Gastroesophageal sphincter (tissue), 4 donors: Measurements from ENCODE around the gene MAML2. TPM values are rescaled to one million over a fixed set of nuclear protein-coding genes. Genes with fewer than 3 reads are reported as not detected.

Experiments
- ATAC-seq: fragments of 150-250 bp; one replicate; pipeline ENCODE4 v1.9.1; 2016; ENCODE audit warnings: mild to moderate bottlenecking, moderate library complexity
- H3K27ac ChIP-seq, 4 donors: fragments of 200-600 bp; sonication (generic) in 3 of 4; 1 replicate in 3 of 4; 2 replicates in 1 of 4; pipeline ENCODE4 v1.5.1; 2016 to 2019
- H3K27me3 ChIP-seq: fragments of 200-600 bp; sonication (generic); one replicate; pipeline ENCODE4 v1.5.1; 2019
- H3K36me3 ChIP-seq, 2 donors: fragments of 200-600 bp; sonication (generic); one replicate each; pipeline ENCODE4 v1.5.1; 2019; ENCODE audit warnings: control low read depth in 1 of 2
- H3K4me1 ChIP-seq, 3 donors: fragments of 200-600 bp; sonication (generic); 1 replicate in 2 of 3; 2 replicates in 1 of 3; pipeline ENCODE4 v1.5.1; 2016 to 2019; ENCODE audit warnings: control low read depth in 2 of 3
- H3K4me3 ChIP-seq, 2 donors: fragments of 200-600 bp; sonication (generic); one replicate each; pipeline ENCODE4 v1.5.1; 2019; ENCODE audit warnings: mild to moderate bottlenecking in 1 of 2, moderate library complexity in 1 of 2
- H3K9me3 ChIP-seq, 3 donors: fragments of 200-600 bp; sonication (generic); one replicate each; pipeline ENCODE4 v1.5.1; 2017 to 2019; ENCODE audit warnings: control low read depth in 2 of 3
- EP300 ChIP-seq: sonication (generic); formaldehyde crosslinking; IDR thresholded peaks from one replicate; pipeline ENCODE4 v1.6.1; 2017; ENCODE audit warnings: antibody characterized with exemption, mild to moderate bottlenecking
- POLR2A ChIP-seq, 2 donors: fragments of 450-650 bp; IDR thresholded peaks; one replicate each; pipeline ENCODE4 v1.6.1; 2017; ENCODE audit warnings: antibody characterized with exemption in 2 of 2, mild to moderate bottlenecking in 2 of 2, moderate library complexity in 1 of 2
- POLR2AphosphoS5 ChIP-seq: sonication (generic); formaldehyde crosslinking; IDR thresholded peaks from one replicate; pipeline ENCODE4 v1.6.1; 2017; ENCODE audit warnings: antibody characterized with exemption
- WGBS, 2 donors: methylation state at CpG; one replicate each; pipeline ENCODE4 v1.1.5; 2018; ENCODE audit warnings: low coverage in 1 of 2; 5-methylcytosine and 5-hydroxymethylcytosine counted together
- total RNA-seq, 4 donors: library from RNA; depleted of rRNA; stranded (reverse); fragments of >200 nt; gene quantifications; one replicate each; pipeline ENCODE4 v1.1.0, GENCODE V29; 2016
- TF ChIP-seq, protein P1 (sequence below), 4 experiments: fragments of 200-600 bp in 2 of 4; fragments of 450-650 bp in 2 of 4; sonication (generic) in 1 of 4; IDR thresholded peaks; one replicate each; pipeline ENCODE4 v1.5.1; 2017 to 2019; ENCODE audit warnings: antibody characterized with exemption in 4 of 4, mild to moderate bottlenecking in 2 of 4, moderate library complexity in 2 of 4

The MAML2 gene
- total RNA-seq, 4 donors from 2014 or later = 15.8 to 31.8 (median 23.7) TPM

DNA sequence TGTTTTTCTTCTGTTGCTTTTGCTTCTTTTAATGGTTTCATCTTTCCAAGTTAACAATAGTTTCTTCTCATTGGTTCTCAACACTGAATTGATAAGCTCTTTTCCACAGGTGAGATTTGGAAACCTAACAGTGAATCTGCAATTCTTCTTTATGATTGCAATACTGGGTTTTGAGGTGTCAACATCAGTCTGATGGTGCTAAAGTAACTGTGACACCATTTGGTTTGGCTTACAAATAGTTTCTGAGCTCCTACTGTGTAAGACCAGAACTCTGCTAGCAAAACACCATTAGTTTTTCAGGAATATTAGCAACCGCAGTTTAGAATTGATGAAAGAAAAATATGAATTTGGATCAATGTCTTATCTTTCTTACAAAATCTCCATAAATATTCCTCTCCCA, 58.6 kb downstream of the MAML2 start:
- 94 to 100% methylated on average over 1 of the region's 1 CpG for WGBS, 2 donors

DNA sequence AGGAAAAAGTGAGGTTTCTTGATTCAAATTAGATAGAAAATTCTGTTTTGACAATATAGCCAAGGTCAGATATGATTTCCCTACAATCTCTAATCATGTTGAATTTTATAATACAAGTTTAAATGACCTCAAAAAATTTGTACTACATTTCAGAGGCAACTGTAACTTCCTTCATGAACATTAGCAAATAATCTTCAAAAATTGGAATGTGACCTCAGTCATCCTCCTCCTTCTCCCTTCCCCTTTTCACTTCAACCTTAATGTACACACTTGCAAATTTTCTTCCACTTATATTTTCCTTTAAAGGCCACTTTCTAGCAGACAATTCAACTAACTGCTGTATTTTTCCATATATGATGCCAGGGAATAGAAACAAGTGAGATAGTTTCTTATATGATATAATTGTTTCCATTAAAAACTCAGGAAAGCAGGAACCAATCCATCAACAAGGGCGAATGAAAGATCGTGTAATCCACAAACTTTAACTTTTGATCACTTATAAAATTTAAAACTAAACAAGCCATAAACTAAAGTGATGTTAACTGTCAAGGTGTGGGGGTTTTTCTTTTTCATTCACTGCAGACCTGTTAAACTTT, 60.3 kb downstream of the MAML2 start:
- TF ChIP-seq, protein P1, sequence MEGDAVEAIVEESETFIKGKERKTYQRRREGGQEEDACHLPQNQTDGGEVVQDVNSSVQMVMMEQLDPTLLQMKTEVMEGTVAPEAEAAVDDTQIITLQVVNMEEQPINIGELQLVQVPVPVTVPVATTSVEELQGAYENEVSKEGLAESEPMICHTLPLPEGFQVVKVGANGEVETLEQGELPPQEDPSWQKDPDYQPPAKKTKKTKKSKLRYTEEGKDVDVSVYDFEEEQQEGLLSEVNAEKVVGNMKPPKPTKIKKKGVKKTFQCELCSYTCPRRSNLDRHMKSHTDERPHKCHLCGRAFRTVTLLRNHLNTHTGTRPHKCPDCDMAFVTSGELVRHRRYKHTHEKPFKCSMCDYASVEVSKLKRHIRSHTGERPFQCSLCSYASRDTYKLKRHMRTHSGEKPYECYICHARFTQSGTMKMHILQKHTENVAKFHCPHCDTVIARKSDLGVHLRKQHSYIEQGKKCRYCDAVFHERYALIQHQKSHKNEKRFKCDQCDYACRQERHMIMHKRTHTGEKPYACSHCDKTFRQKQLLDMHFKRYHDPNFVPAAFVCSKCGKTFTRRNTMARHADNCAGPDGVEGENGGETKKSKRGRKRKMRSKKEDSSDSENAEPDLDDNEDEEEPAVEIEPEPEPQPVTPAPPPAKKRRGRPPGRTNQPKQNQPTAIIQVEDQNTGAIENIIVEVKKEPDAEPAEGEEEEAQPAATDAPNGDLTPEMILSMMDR (IDR thresholded peaks at IDR 0.05) = no peak
- TF ChIP-seq POLR2A (IDR thresholded peaks at IDR 0.05) (no peak), POLR2AphosphoS5 (no peak)
- H3K4me1 ChIP-seq = peaks cover 6 to 34% (median 11%) of the 10 kb centered on the region in 3 donors
- no peak for ATAC-seq
- H3K27ac ChIP-seq = no peak overlapping the region
- 36 to 42% methylated on average over 2 of the region's 2 CpGs for WGBS, 2 donors
- H3K36me3 ChIP-seq = no peaks in the 10 kb centered on the region
- no peaks in the 10 kb centered on the region for H3K9me3 ChIP-seq
- H3K27me3 ChIP-seq = no peaks in the 10 kb centered on the region
- H3K4me3 ChIP-seq = no peak overlapping the region

More for the DNA sequence above, 58.6 kb downstream of the MAML2 start:
- TF ChIP-seq EP300 (no peak), POLR2AphosphoS5 (no peak), POLR2A (IDR thresholded peaks at IDR 0.05) (no peak)
- TF ChIP-seq, protein P1 (IDR thresholded peaks at IDR 0.05) = no peak
- H3K27ac ChIP-seq = no peak overlapping the region
- ATAC-seq = no peak
- H3K36me3 ChIP-seq = no peaks in the 10 kb centered on the region
- H3K27me3 ChIP-seq = no peaks in the 10 kb centered on the region
- peaks cover 3 to 18% (median 4%) of the 10 kb centered on the region in 3 donors for H3K4me1 ChIP-seq
- H3K9me3 ChIP-seq = no peaks in the 10 kb centered on the region
- H3K4me3 ChIP-seq = no peak overlapping the region

DNA sequence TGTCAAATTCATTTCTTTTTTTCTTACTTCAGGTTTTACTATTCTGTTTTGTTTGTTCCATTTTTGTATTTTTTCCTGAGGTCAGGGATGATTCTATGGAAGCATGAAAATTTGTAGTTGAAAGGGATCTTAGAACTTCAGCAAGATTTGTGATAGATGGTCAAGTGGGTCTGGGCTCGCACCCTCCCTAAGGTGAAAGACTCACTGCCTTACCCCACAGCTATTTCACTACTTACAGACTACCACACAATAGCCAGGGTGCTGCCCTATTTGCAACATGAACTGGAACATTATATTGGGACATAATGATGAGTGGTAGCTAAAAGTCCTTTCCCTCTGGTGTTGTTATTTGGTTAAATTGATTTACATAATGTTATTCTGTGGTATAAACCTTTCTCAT, 62.6 kb downstream of the MAML2 start:
- Histone ChIP-seq H3K27me3 (no peaks in the 10 kb centered on the region), H3K27ac (no peak overlapping the region), H3K9me3 (no peaks in the 10 kb centered on the region), H3K4me1 (peaks cover 6 to 46% (median 11%) of the 10 kb centered on the region in 3 donors), H3K4me3 (no peak overlapping the region), H3K36me3 (no peaks in the 10 kb centered on the region)
- WGBS, 2 donors = 89% methylated on average over 1 of the region's 1 CpG; no CpG with 5 or more reads in 1 of the 2 donors
- ATAC-seq = no peak
- no peak for TF ChIP-seq EP300
- TF ChIP-seq POLR2A (IDR thresholded peaks at IDR 0.05) = no peak
- no peak for TF ChIP-seq POLR2AphosphoS5
- TF ChIP-seq, protein P1 (IDR thresholded peaks at IDR 0.05) = no peak

DNA sequence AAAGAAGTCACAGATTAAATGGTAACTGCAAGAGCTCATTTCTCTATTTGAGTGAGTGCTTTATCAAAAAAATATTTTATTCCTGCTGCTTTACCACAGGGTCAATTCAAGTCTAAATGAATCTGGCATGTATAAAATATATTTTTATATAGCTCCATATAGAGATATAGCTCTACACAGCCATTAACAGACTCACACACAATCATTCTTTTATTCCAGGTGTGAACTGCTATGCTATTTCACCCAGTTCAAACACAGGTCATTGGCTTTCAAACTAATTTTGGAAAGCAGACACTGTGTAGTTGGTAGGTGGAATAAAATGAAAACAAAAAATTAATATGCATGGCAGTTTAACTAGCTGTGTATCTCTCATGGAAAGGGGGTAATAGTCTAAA, 63.1 kb downstream of the MAML2 start:
- no peak for TF ChIP-seq POLR2A (IDR thresholded peaks at IDR 0.05)
- TF ChIP-seq EP300 = no peak
- TF ChIP-seq, protein P1 (IDR thresholded peaks at IDR 0.05) = no peak
- no peak for TF ChIP-seq POLR2AphosphoS5
- Histone ChIP-seq H3K4me1 (peaks cover 6 to 46% (median 11%) of the 10 kb centered on the region in 3 donors), H3K4me3 (no peak overlapping the region), H3K27me3 (no peaks in the 10 kb centered on the region), H3K36me3 (no peaks in the 10 kb centered on the region), H3K27ac (no peak overlapping the region), H3K9me3 (no peaks in the 10 kb centered on the region)
- no peak for ATAC-seq
